IMR-90 (cell line): ENCODE data around the gene ZMIZ1. TPM values are rescaled to one million over a fixed set of nuclear protein-coding genes. Genes with fewer than 3 reads are reported as not detected.

Source experiments
- ATAC-seq: fragments of 200-7000 bp; cut with Tn5 transposase; 2 replicates; pipeline ENCODE4 v1.9.1; 2020; ENCODE audit warnings: low read depth, mild to moderate bottlenecking, moderate library complexity
- BruUV-seq: library from RNA; stranded (reverse); fragments of 400-500 nt; replicated peaks from 2 replicates; lab custom pipeline; 2021; lab: Mats Ljungman, UMichigan
- CTCF ChIA-PET: fragments of 300-600 bp; formaldehyde crosslinking; extraction: SDS; loops from one replicate; lab custom pipeline; 2021; ENCODE audit warnings: antibody characterized with exemption; lab: Yijun Ruan, JAX
- POLR2A ChIA-PET: fragments of 300-600 bp; sonication (Branson Sonifier 250); formaldehyde crosslinking; loops from one replicate; lab custom pipeline; 2022; ENCODE audit warnings: antibody characterized with exemption; ENCODE audit not compliant: unreplicated experiment; lab: Charles Lee
- DNase-seq: peaks from one replicate; pipeline ENCODE4 v3.0.0; 2013
- H2AFZ ChIP-seq: replicated peaks from 2 replicates; pipeline ENCODE3; 2013; ENCODE audit warnings: low read length, mild to moderate bottlenecking; ENCODE audit not compliant: poor library complexity
- H2AK5ac ChIP-seq: 2 replicates; pipeline ENCODE4 v1.6.1; 2013; ENCODE audit warnings: low read depth, low read length, inconsistent platforms
- H2AK9ac ChIP-seq: replicated peaks from 2 replicates; pipeline ENCODE3; 2013; ENCODE audit warnings: mild to moderate bottlenecking, low read depth, low read length, moderate library complexity; ENCODE audit not compliant: poor library complexity
- H2BK120ac ChIP-seq: 2 replicates; pipeline ENCODE4 v1.6.1; 2013; ENCODE audit warnings: low read depth, low read length, inconsistent platforms
- H2BK15ac ChIP-seq: 3 replicates; pipeline ENCODE4 v1.6.1; 2013; ENCODE audit warnings: low read depth, low read length, inconsistent platforms
- H2BK20ac ChIP-seq: 2 replicates; pipeline ENCODE4 v1.6.1; 2013; ENCODE audit warnings: low read depth, mild to moderate bottlenecking, inconsistent platforms, low read length, moderate library complexity
- H2BK5ac ChIP-seq: 2 replicates; pipeline ENCODE4 v1.6.1; 2013; ENCODE audit warnings: mild to moderate bottlenecking, low read depth, low read length, inconsistent platforms; ENCODE audit not compliant: poor library complexity, severe bottlenecking
- H3K14ac ChIP-seq: replicated peaks from 2 replicates; pipeline ENCODE4 v1.6.1; 2013; ENCODE audit warnings: low read depth, low read length, inconsistent platforms
- H3K18ac ChIP-seq: 2 replicates; pipeline ENCODE4 v1.6.1; 2013; ENCODE audit warnings: low read depth, low read length, control low read depth
- H3K23ac ChIP-seq: 2 replicates; pipeline ENCODE4 v1.6.1; 2013; ENCODE audit warnings: low read depth, low read length, inconsistent platforms
- H3K27ac ChIP-seq: 2 replicates; pipeline ENCODE4 v1.5.1; 2013; ENCODE audit warnings: mild to moderate bottlenecking, control low read depth, low read length; ENCODE audit not compliant: insufficient read depth
- H3K27me3 ChIP-seq: 2 replicates; pipeline ENCODE4 v1.6.1; 2013; ENCODE audit warnings: low read length; ENCODE audit not compliant: control insufficient read depth, insufficient read depth
- H3K36me3 ChIP-seq: 2 replicates; pipeline ENCODE4 v1.6.1; 2013; ENCODE audit warnings: low read length, mixed read lengths; ENCODE audit not compliant: control insufficient read depth, insufficient read depth
- H3K4ac ChIP-seq: 2 replicates; pipeline ENCODE4 v1.6.1; 2013; ENCODE audit warnings: low read depth, low read length, inconsistent platforms
- H3K4me1 ChIP-seq: 2 replicates; pipeline ENCODE4 v1.6.1; 2013; ENCODE audit warnings: low read length, mixed read lengths; ENCODE audit not compliant: control insufficient read depth, insufficient read depth
- H3K4me2 ChIP-seq: 2 replicates; pipeline ENCODE4 v1.6.1; 2013; ENCODE audit warnings: low read depth, mild to moderate bottlenecking, control low read depth, low read length, moderate library complexity
- H3K4me3 ChIP-seq: 2 replicates; pipeline ENCODE4 v1.5.1; 2013; ENCODE audit warnings: low read depth, mild to moderate bottlenecking, control low read depth, low read length, moderate library complexity; ENCODE audit not compliant: insufficient read depth
- H3K56ac ChIP-seq: 2 replicates; pipeline ENCODE4 v1.6.1; 2013; ENCODE audit warnings: low read length, inconsistent platforms; ENCODE audit not compliant: insufficient read depth; ENCODE audit errors: extremely low read depth
- H3K79me1 ChIP-seq, 2 experiments: 2 replicates each; pipeline ENCODE4 v1.6.1; 2013; ENCODE audit warnings: low read length in 2 of 2, inconsistent platforms in 1 of 2, low read depth in 1 of 2
- H3K9ac ChIP-seq: 2 replicates; pipeline ENCODE4 v1.6.1; 2013; ENCODE audit warnings: low read depth, low read length, control low read depth
- H3K9me1 ChIP-seq: 2 replicates; pipeline ENCODE4 v1.6.1; 2013; ENCODE audit warnings: low read length, inconsistent platforms; ENCODE audit not compliant: insufficient read depth
- H3K9me3 ChIP-seq: 2 replicates; pipeline ENCODE4 v1.6.1; 2013; ENCODE audit warnings: low read length; ENCODE audit not compliant: control insufficient read depth, insufficient read depth
- H4K20me1 ChIP-seq: 2 replicates; pipeline ENCODE4 v1.6.1; 2013; ENCODE audit warnings: low read length, inconsistent platforms; ENCODE audit not compliant: insufficient read depth
- H4K5ac ChIP-seq: 2 replicates; pipeline ENCODE4 v1.6.1; 2013; ENCODE audit warnings: mild to moderate bottlenecking, low read depth, low read length, control low read depth
- H4K8ac ChIP-seq, 2 experiments: 2 replicates each; pipeline ENCODE4 v1.6.1; 2013; ENCODE audit warnings: low read depth in 2 of 2, low read length in 2 of 2, control low read depth in 1 of 2, inconsistent platforms in 1 of 2
- H4K91ac ChIP-seq: 2 replicates; pipeline ENCODE4 v1.6.1; 2013; ENCODE audit warnings: low read depth, low read length, inconsistent platforms; ENCODE audit not compliant: insufficient read depth
- BHLHE40 ChIP-seq: fragments of 150-350 bp; IDR thresholded peaks from 2 replicates; pipeline ENCODE4 v1.6.1; 2016; ENCODE audit warnings: mild to moderate bottlenecking, low read depth, low read length
- CEBPB ChIP-seq: IDR thresholded peaks from 2 replicates; pipeline ENCODE4 v1.6.1; 2012; ENCODE audit warnings: low read depth, low read length, improper control_type of control experiment
- CHD1 ChIP-seq: IDR thresholded peaks from 2 replicates; pipeline ENCODE4 v1.6.1; 2012; ENCODE audit warnings: low read depth, low read length, improper control_type of control experiment
- ELK1 ChIP-seq: fragments of 150-350 bp; IDR thresholded peaks from 2 replicates; pipeline ENCODE4 v1.6.1; 2016; ENCODE audit warnings: low read depth, mild to moderate bottlenecking, low read length, moderate library complexity, borderline replicate concordance
- MAFK ChIP-seq: IDR thresholded peaks from 2 replicates; pipeline ENCODE4 v1.6.1; 2012; ENCODE audit warnings: low read depth, low read length, improper control_type of control experiment
- MAZ ChIP-seq: IDR thresholded peaks from 2 replicates; pipeline ENCODE4 v1.6.1; 2012; ENCODE audit warnings: low read depth, mild to moderate bottlenecking, low read length, improper control_type of control experiment, moderate library complexity, borderline replicate concordance
- MXI1 ChIP-seq: IDR thresholded peaks from 2 replicates; pipeline ENCODE4 v1.6.1; 2012; ENCODE audit warnings: low read depth, mild to moderate bottlenecking, low read length, moderate library complexity, borderline replicate concordance
- NFE2L2 ChIP-seq: fragments of 150-350 bp; IDR thresholded peaks from 2 replicates; pipeline ENCODE4 v1.6.1; 2016; ENCODE audit warnings: low read depth, mild to moderate bottlenecking, low read length
- POLR2A ChIP-seq: IDR thresholded peaks from 2 replicates; pipeline ENCODE4 v1.6.1; 2012; ENCODE audit warnings: mild to moderate bottlenecking, low read depth, low read length
- RAD21 ChIP-seq: IDR thresholded peaks from 2 replicates; pipeline ENCODE4 v1.6.1; 2012; ENCODE audit warnings: low read length, improper control_type of control experiment
- RCOR1 ChIP-seq: IDR thresholded peaks from 2 replicates; pipeline ENCODE4 v1.6.1; 2012; ENCODE audit warnings: mild to moderate bottlenecking, low read length, improper control_type of control experiment; ENCODE audit not compliant: insufficient replicate concordance
- RFX5 ChIP-seq: IDR thresholded peaks from 2 replicates; pipeline ENCODE4 v1.8.0; 2012; ENCODE audit warnings: low read depth, mild to moderate bottlenecking, low read length, moderate library complexity
- SMC3 ChIP-seq: fragments of 150-350 bp; IDR thresholded peaks from 2 replicates; pipeline ENCODE4 v1.6.1; 2016; ENCODE audit warnings: low read depth, mild to moderate bottlenecking, antibody characterized with exemption, low read length, moderate library complexity
- USF2 ChIP-seq: fragments of 150-350 bp; IDR thresholded peaks from 2 replicates; pipeline ENCODE4 v1.6.1; 2017; ENCODE audit warnings: mild to moderate bottlenecking, antibody characterized with exemption, low read length, low read depth
- WGBS, 2 experiments: methylation state at CpG; one replicate each; pipeline versions ENCODE4 v1.1.5 to v1.1.7; 2013; ENCODE audit warnings: missing lambda C conversion rate in 2 of 2; ENCODE audit not compliant: insufficient read length in 1 of 2; ENCODE audit errors: extremely low coverage in 2 of 2; 5-methylcytosine and 5-hydroxymethylcytosine counted together
- dilution Hi-C: fragments of 300-500 bp; cut with HindIII; formaldehyde crosslinking; loops from one replicate; pipeline ENCODE4 v1.14.3; 2018; ENCODE audit warnings: low sequenced_read_pairs; ENCODE audit not compliant: unreplicated experiment
- in situ Hi-C: fragments of 300-500 bp; cut with MboI; formaldehyde crosslinking; loops from 3 replicates; pipeline ENCODE4 v1.14.3; 2019; ENCODE audit warnings: low sequenced_read_pairs, inconsistent platforms, mixed read lengths
- intact Hi-C: fragments of 100-400 bp; cut with micrococcal nuclease; formaldehyde crosslinking; loops from 2 replicates; pipeline ENCODE4 v1.10.0; 2022
- polyA plus RNA-seq, 3 experiments: library from polyadenylated mRNA; depleted of rRNA; stranded (reverse); fragments of >200 nt; gene quantifications; 2 replicates each; pipeline ENCODE4 v1.2.3, GENCODE V29; 2012; ENCODE audit warnings: low replicate concordance in 1 of 3
- total RNA-seq: library from RNA; depleted of rRNA; stranded (reverse); fragments of >200 nt; gene quantifications from 2 replicates; pipeline ENCODE4 v1.2.3, GENCODE V29; 2012

The ZMIZ1 gene
- total and polyA plus RNA-seq, 2 of the 4 experiments (the other 2 are of a cell fraction), result 6.6 to 48.7 TPM

GRCh38 chr10:79269443-79269842 lies 200.7 kb downstream of the ZMIZ1 start:
- 94% methylated on average over 3 of the region's 6 CpGs; no CpG with 5 or more reads in 1 of the 2 experiments for WGBS, 2 experiments
- no peak overlapping the region for H3K4me3 ChIP-seq

More at GRCh38 chr10:79269443-79269842, 200.7 kb downstream of the ZMIZ1 start:
- H2AK5ac ChIP-seq, result no peak overlapping the region
- H4K5ac ChIP-seq, result no peak overlapping the region
- no peaks in the 10 kb centered on the region for H3K27me3 ChIP-seq
- H3K4me1 ChIP-seq, result peaks cover 44% of the 10 kb centered on the region
- H3K9ac ChIP-seq, result no peak overlapping the region
- H2AFZ ChIP-seq, result peak overlapping the region; percentile 15
- dilution Hi-C loops (no loop called here), in situ Hi-C loops (no loop called here), intact Hi-C loops (no loop called here)
- H4K91ac ChIP-seq, result no peak overlapping the region
- POLR2A ChIA-PET, result no interaction called here
- peaks cover 21% of the 10 kb centered on the region for H3K36me3 ChIP-seq
- H2BK20ac ChIP-seq, result no peak overlapping the region
- ATAC-seq (no peak), DNase-seq (no peak)
- H3K4me2 ChIP-seq, result no peak overlapping the region
- H3K4ac ChIP-seq, result peak overlapping the region; percentile 17; the same call in 1 of the 2 replicates
- no peak overlapping the region for H3K56ac ChIP-seq
- H3K23ac ChIP-seq, result no peak overlapping the region
- H3K9me1 ChIP-seq, result peaks cover 62% of the 10 kb centered on the region
- H2AK9ac ChIP-seq, result peak overlapping the region; percentile 20
- no TSS peak for BruUV-seq
- H3K9me3 ChIP-seq, result no peaks in the 10 kb centered on the region
- TF ChIP-seq NFE2L2 (no peak), USF2 (no peak), CHD1 (no peak), ELK1 (no peak), MAFK (no peak), BHLHE40 (no peak), CEBPB (no peak), RAD21 (no peak), RFX5 (no peak), RCOR1 (no peak), POLR2A (no peak), SMC3 (no peak), MAZ (no peak), MXI1 (no peak)
- H2BK5ac ChIP-seq, result no peak overlapping the region
- H3K14ac ChIP-seq, result no peak overlapping the region
- H3K18ac ChIP-seq, result no peak overlapping the region
- no peak overlapping the region for H2BK15ac ChIP-seq
- no peak overlapping the region for H3K27ac ChIP-seq
- no peak overlapping the region for H4K8ac ChIP-seq
- H2BK120ac ChIP-seq, result no peak overlapping the region
- CTCF ChIA-PET, result no interaction called here
- H3K79me1 ChIP-seq, result peaks cover 64 to 98% of the 10 kb centered on the region in 2 experiments
- peaks cover 80% of the 10 kb centered on the region for H4K20me1 ChIP-seq
